HEK293 (cell line): ENCODE data around the gene VGLL4.

Experiments
- TRIM28 ChIP-seq: IDR thresholded peaks from 2 replicates; pipeline ENCODE4 v1.6.1; 2011; ENCODE audit warnings: low read length, control low read depth, borderline replicate concordance
- ZNF175 ChIP-seq: fragments of 450-650 bp; formaldehyde crosslinking; IDR thresholded peaks from 2 replicates; pipeline ENCODE4 v1.5.1; 2016; ENCODE audit warnings: missing biosample characterization, missing genetic modification characterization
- ZNF423 ChIP-seq: fragments of 450-650 bp; formaldehyde crosslinking; IDR thresholded peaks from 2 replicates; pipeline ENCODE4 v1.5.1; 2016; ENCODE audit warnings: missing biosample characterization, missing genetic modification characterization
- ZNF449 ChIP-seq: fragments of 450-650 bp; formaldehyde crosslinking; IDR thresholded peaks from 2 replicates; pipeline ENCODE4 v1.5.1; 2017; ENCODE audit warnings: missing biosample characterization, mild to moderate bottlenecking, missing genetic modification characterization, moderate library complexity
- ZNF488 ChIP-seq: fragments of 450-650 bp; formaldehyde crosslinking; IDR thresholded peaks from 2 replicates; pipeline ENCODE4 v1.5.1; 2016; ENCODE audit warnings: missing biosample characterization, missing genetic modification characterization
- ZNF561 ChIP-seq: fragments of 450-650 bp; IDR thresholded peaks from 2 replicates; pipeline ENCODE4 v1.5.1; 2018; ENCODE audit warnings: missing biosample characterization, missing genetic modification characterization, borderline replicate concordance
- ZNF626 ChIP-seq: fragments of 450-650 bp; sonication (Bioruptor Pico); formaldehyde crosslinking; IDR thresholded peaks from 2 replicates; pipeline ENCODE4 v1.5.1; 2018; ENCODE audit warnings: missing biosample characterization, missing genetic modification characterization, inconsistent platforms
- TF ChIP-seq, protein P1 (sequence below): fragments of 450-650 bp; formaldehyde crosslinking; IDR thresholded peaks from 2 replicates; pipeline ENCODE4 v1.5.1; 2016; ENCODE audit warnings: missing biosample characterization, missing genetic modification characterization

DNA sequence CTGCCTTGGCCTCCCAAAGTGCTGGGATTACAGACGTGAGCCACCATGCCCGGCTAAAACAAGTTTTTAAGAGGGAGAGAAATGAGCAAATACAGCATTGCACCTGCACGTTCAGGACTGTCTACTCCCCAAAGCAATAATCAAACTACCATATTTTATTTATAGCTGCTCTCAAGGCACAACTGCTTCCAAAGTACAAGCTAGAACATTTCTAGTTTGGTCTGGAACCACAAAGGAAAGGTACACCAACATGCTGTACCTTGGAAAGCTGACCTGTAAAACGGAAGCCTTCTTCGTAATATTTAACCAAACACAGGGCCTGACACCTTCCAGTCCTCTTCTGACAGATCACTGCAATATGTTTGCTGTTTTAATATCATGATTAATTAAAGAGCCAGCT lies 14.5 kb upstream of the VGLL4 start:
- TF ChIP-seq, protein P1, sequence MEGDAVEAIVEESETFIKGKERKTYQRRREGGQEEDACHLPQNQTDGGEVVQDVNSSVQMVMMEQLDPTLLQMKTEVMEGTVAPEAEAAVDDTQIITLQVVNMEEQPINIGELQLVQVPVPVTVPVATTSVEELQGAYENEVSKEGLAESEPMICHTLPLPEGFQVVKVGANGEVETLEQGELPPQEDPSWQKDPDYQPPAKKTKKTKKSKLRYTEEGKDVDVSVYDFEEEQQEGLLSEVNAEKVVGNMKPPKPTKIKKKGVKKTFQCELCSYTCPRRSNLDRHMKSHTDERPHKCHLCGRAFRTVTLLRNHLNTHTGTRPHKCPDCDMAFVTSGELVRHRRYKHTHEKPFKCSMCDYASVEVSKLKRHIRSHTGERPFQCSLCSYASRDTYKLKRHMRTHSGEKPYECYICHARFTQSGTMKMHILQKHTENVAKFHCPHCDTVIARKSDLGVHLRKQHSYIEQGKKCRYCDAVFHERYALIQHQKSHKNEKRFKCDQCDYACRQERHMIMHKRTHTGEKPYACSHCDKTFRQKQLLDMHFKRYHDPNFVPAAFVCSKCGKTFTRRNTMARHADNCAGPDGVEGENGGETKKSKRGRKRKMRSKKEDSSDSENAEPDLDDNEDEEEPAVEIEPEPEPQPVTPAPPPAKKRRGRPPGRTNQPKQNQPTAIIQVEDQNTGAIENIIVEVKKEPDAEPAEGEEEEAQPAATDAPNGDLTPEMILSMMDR, result no peak
- TF ChIP-seq ZNF175 (tag by site-specific recombination), result no peak
- no peak for TF ChIP-seq ZNF488 (tag by site-specific recombination)
- no peak for TF ChIP-seq TRIM28
- no peak for TF ChIP-seq ZNF449
- no peak for TF ChIP-seq ZNF423 (tag by site-specific recombination)
- TF ChIP-seq ZNF561, result no peak
- no peak for TF ChIP-seq ZNF626 (tag by site-specific recombination)
